ENCODE measurements around the gene CA10.

DNA sequence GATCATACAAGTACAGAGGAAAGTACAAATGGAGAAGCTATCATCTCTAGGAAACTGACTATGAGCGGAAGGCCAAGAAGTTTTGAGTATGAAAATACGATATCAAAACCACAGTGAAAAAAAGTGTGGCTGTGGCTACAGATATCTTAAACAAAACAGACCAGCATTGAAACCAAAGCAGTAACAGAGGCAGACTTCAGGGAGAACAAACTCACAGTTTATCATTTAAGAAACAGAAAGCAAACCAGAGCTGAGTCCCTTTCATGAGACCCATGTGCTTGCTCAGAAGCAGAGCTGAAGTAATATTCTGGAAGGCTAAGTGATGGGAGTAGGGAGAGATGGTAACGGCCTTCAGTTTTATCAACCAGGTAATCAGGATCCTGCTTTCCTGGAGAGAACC lies 317.8 kb downstream of the CA10 start:
- no peak for TF ChIP-seq CTCF (conservative IDR thresholded peaks at IDR 0.05; ENCODE audit: low read depth, low read length)
- no peak for TF ChIP-seq EZH2 (IDR thresholded peaks at IDR 0.05; ENCODE audit: borderline replicate concordance, low read depth, low read length, poor library complexity, severe bottlenecking)

Measured in A673 (cell line).